ENCODE data around the gene NMD3. TPM values are rescaled to one million over a fixed set of nuclear protein-coding genes. Genes with fewer than 3 reads are reported as not detected.

The NMD3 gene
- total and polyA plus RNA-seq, 2 of the 13 experiments (the other 11 are each of a cell fraction or from before 2014, with no cell fraction given), result 44.2 to 55.2 TPM

- no peak for TF ChIP-seq TBX3 (IDR thresholded peaks at IDR 0.05; ENCODE audit: borderline replicate concordance)
- TF ChIP-seq FOXA1 (IDR thresholded peaks at IDR 0.05), result no peak
- peak; percentile 30; the same call in 1 of the 2 replicates for TF ChIP-seq FOXA1 (CRISPR knock-in tag; IDR thresholded peaks at IDR 0.05)
- TF ChIP-seq MLLT10 (CRISPR knock-in tag; IDR thresholded peaks at IDR 0.05), result no peak
- TF ChIP-seq IRX3 (CRISPR knock-in tag; IDR thresholded peaks at IDR 0.05; ENCODE audit: borderline replicate concordance, low read depth), result no peak
- 0 out of 2 replicates have a peak, but pooled peaks have one; percentile 37 for TF ChIP-seq GABPB1 (CRISPR knock-in tag; IDR thresholded peaks at IDR 0.05)
- TF ChIP-seq XBP1 (CRISPR knock-in tag; IDR thresholded peaks at IDR 0.05), result no peak
- no peak for TF ChIP-seq SMARCE1 (IDR thresholded peaks at IDR 0.05; ENCODE audit: borderline replicate concordance)
- TF ChIP-seq ZNF468 (CRISPR knock-in tag; IDR thresholded peaks at IDR 0.05), result no peak
- peak; percentile 14; the same call in 1 of the 2 replicates for TF ChIP-seq CTCF (CRISPR knock-in tag; IDR thresholded peaks at IDR 0.05)
- TF ChIP-seq SIX4 (CRISPR knock-in tag; IDR thresholded peaks at IDR 0.05), result no peak
- no peak for TF ChIP-seq ZNF234 (CRISPR knock-in tag; conservative IDR thresholded peaks at IDR 0.05)
- no peak for TF ChIP-seq ZNF784 (CRISPR knock-in tag; IDR thresholded peaks at IDR 0.05; ENCODE audit: borderline replicate concordance)
- TF ChIP-seq ZNF589 (CRISPR knock-in tag; conservative IDR thresholded peaks at IDR 0.05), result no peak
- peak; percentile 33; the same call in 1 of the 2 replicates for TF ChIP-seq FOXJ3 (CRISPR knock-in tag; IDR thresholded peaks at IDR 0.05; ENCODE audit: borderline replicate concordance)
- no peak for TF ChIP-seq TBX2 (CRISPR knock-in tag; IDR thresholded peaks at IDR 0.05; ENCODE audit: borderline replicate concordance)
- no peak for TF ChIP-seq SALL2 (CRISPR knock-in tag; IDR thresholded peaks at IDR 0.05)
- TF ChIP-seq RARA (CRISPR knock-in tag; IDR thresholded peaks at IDR 0.05), result peak; percentile 55; the same call in 1 of the 2 replicates
- peak; percentile 69; the same call in 1 of the 2 replicates for TF ChIP-seq FOXK1 (CRISPR knock-in tag; IDR thresholded peaks at IDR 0.05; ENCODE audit: borderline replicate concordance, low read depth)
- no peak for TF ChIP-seq ZSCAN9 (CRISPR knock-in tag; IDR thresholded peaks at IDR 0.05; ENCODE audit: borderline replicate concordance)
- no peak for TF ChIP-seq ZKSCAN8 (CRISPR knock-in tag; IDR thresholded peaks at IDR 0.05; ENCODE audit: borderline replicate concordance)
- TF ChIP-seq CC2D1A (CRISPR knock-in tag; IDR thresholded peaks at IDR 0.05), result no peak
- TF ChIP-seq ZNF850 (CRISPR knock-in tag; conservative IDR thresholded peaks at IDR 0.05), result no peak
- peak; percentile 68; the same call in 1 of the 2 replicates for TF ChIP-seq CEBPB (IDR thresholded peaks at IDR 0.05; ENCODE audit: borderline replicate concordance, low read depth, low read length)
- TF ChIP-seq SNAI1 (CRISPR knock-in tag; IDR thresholded peaks at IDR 0.05; ENCODE audit: borderline replicate concordance), result no peak
- TF ChIP-seq SRF (IDR thresholded peaks at IDR 0.05; ENCODE audit: low read depth, low read length), result no peak
Measured at GRCh38 chr3:161215185-161215584, 5.9 kb upstream of the NMD3 start (continued).
